ENCODE results near the gene RFX5.

The RFX5 gene

DNA sequence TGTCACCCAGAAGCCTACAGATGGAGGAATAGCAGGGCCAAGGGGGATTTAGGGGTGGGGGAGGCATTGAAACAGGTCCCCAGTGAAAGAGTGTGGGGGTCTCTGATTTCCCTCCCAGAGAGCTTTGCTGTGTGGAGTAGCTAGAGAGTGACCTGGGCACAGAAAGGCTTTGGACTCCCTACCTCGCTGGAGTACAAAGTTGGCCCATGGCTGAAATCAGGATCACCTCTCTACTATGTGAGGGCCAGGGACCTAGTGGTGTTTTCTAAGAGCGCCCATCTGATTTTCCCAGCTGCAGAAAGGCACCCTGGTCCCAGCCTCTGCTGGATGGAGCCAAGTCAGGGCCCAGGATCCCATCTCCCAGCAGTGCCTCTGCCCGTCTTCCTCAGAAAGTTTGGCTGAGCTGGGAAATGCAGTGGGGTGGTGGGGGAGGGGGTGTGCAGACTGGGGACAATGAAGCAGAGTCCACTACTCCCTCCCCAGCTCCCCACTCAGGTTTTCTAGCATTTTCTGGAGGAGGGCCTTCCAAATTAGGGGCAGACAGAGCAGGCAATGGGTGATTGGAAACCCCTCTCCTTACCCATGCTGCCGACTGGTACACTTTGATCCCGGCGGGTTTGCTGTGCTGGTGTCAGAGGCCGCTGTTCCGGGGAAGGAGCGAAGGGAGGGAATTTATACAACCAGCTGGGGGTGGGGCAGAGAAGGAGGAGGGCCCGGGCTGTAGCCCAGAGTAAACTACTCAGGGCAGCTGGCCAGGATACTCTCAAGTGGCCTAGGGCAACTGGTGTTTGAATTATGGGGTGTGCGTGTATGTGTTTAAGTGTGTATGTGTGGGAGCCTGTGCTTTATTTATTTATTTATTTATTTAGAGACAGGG, 25.2 kb upstream of the RFX5 start, which contains the start of gene SELENBP1 (continued):
- TF ChIP-seq, protein P1, sequence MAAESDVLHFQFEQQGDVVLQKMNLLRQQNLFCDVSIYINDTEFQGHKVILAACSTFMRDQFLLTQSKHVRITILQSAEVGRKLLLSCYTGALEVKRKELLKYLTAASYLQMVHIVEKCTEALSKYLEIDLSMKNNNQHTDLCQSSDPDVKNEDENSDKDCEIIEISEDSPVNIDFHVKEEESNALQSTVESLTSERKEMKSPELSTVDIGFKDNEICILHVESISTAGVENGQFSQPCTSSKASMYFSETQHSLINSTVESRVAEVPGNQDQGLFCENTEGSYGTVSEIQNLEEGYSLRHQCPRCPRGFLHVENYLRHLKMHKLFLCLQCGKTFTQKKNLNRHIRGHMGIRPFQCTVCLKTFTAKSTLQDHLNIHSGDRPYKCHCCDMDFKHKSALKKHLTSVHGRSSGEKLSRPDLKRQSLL (tag by site-specific recombination; IDR thresholded peaks at IDR 0.05): no peak
- TF ChIP-seq, protein P2, sequence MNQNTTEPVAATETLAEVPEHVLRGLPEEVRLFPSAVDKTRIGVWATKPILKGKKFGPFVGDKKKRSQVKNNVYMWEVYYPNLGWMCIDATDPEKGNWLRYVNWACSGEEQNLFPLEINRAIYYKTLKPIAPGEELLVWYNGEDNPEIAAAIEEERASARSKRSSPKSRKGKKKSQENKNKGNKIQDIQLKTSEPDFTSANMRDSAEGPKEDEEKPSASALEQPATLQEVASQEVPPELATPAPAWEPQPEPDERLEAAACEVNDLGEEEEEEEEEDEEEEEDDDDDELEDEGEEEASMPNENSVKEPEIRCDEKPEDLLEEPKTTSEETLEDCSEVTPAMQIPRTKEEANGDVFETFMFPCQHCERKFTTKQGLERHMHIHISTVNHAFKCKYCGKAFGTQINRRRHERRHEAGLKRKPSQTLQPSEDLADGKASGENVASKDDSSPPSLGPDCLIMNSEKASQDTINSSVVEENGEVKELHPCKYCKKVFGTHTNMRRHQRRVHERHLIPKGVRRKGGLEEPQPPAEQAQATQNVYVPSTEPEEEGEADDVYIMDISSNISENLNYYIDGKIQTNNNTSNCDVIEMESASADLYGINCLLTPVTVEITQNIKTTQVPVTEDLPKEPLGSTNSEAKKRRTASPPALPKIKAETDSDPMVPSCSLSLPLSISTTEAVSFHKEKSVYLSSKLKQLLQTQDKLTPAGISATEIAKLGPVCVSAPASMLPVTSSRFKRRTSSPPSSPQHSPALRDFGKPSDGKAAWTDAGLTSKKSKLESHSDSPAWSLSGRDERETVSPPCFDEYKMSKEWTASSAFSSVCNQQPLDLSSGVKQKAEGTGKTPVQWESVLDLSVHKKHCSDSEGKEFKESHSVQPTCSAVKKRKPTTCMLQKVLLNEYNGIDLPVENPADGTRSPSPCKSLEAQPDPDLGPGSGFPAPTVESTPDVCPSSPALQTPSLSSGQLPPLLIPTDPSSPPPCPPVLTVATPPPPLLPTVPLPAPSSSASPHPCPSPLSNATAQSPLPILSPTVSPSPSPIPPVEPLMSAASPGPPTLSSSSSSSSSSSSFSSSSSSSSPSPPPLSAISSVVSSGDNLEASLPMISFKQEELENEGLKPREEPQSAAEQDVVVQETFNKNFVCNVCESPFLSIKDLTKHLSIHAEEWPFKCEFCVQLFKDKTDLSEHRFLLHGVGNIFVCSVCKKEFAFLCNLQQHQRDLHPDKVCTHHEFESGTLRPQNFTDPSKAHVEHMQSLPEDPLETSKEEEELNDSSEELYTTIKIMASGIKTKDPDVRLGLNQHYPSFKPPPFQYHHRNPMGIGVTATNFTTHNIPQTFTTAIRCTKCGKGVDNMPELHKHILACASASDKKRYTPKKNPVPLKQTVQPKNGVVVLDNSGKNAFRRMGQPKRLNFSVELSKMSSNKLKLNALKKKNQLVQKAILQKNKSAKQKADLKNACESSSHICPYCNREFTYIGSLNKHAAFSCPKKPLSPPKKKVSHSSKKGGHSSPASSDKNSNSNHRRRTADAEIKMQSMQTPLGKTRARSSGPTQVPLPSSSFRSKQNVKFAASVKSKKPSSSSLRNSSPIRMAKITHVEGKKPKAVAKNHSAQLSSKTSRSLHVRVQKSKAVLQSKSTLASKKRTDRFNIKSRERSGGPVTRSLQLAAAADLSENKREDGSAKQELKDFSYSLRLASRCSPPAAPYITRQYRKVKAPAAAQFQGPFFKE (tag by site-specific recombination; IDR thresholded peaks at IDR 0.05; ENCODE audit: borderline replicate concordance): no peak
- TF ChIP-seq, protein P3, sequence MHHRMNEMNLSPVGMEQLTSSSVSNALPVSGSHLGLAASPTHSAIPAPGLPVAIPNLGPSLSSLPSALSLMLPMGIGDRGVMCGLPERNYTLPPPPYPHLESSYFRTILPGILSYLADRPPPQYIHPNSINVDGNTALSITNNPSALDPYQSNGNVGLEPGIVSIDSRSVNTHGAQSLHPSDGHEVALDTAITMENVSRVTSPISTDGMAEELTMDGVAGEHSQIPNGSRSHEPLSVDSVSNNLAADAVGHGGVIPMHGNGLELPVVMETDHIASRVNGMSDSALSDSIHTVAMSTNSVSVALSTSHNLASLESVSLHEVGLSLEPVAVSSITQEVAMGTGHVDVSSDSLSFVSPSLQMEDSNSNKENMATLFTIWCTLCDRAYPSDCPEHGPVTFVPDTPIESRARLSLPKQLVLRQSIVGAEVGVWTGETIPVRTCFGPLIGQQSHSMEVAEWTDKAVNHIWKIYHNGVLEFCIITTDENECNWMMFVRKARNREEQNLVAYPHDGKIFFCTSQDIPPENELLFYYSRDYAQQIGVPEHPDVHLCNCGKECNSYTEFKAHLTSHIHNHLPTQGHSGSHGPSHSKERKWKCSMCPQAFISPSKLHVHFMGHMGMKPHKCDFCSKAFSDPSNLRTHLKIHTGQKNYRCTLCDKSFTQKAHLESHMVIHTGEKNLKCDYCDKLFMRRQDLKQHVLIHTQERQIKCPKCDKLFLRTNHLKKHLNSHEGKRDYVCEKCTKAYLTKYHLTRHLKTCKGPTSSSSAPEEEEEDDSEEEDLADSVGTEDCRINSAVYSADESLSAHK (tag by site-specific recombination; IDR thresholded peaks at IDR 0.05): no peak
- TF ChIP-seq, protein P4, sequence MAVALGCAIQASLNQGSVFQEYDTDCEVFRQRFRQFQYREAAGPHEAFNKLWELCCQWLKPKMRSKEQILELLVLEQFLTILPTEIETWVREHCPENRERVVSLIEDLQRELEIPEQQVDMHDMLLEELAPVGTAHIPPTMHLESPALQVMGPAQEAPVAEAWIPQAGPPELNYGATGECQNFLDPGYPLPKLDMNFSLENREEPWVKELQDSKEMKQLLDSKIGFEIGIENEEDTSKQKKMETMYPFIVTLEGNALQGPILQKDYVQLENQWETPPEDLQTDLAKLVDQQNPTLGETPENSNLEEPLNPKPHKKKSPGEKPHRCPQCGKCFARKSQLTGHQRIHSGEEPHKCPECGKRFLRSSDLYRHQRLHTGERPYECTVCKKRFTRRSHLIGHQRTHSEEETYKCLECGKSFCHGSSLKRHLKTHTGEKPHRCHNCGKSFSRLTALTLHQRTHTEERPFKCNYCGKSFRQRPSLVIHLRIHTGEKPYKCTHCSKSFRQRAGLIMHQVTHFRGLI (tag by site-specific recombination; IDR thresholded peaks at IDR 0.05): no peak
- TF ChIP-seq, protein P5, sequence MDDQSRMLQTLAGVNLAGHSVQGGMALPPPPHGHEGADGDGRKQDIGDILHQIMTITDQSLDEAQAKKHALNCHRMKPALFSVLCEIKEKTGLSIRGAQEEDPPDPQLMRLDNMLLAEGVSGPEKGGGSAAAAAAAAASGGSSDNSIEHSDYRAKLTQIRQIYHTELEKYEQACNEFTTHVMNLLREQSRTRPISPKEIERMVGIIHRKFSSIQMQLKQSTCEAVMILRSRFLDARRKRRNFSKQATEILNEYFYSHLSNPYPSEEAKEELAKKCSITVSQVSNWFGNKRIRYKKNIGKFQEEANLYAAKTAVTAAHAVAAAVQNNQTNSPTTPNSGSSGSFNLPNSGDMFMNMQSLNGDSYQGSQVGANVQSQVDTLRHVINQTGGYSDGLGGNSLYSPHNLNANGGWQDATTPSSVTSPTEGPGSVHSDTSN (CRISPR knock-in tag; IDR thresholded peaks at IDR 0.05): no peak
- TF ChIP-seq, protein P6, sequence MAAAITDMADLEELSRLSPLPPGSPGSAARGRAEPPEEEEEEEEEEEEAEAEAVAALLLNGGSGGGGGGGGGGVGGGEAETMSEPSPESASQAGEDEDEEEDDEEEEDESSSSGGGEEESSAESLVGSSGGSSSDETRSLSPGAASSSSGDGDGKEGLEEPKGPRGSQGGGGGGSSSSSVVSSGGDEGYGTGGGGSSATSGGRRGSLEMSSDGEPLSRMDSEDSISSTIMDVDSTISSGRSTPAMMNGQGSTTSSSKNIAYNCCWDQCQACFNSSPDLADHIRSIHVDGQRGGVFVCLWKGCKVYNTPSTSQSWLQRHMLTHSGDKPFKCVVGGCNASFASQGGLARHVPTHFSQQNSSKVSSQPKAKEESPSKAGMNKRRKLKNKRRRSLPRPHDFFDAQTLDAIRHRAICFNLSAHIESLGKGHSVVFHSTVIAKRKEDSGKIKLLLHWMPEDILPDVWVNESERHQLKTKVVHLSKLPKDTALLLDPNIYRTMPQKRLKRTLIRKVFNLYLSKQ (tag by site-specific recombination; IDR thresholded peaks at IDR 0.05; ENCODE audit: borderline replicate concordance): no peak
- no peak for TF ChIP-seq ZNF138 (tag by site-specific recombination; IDR thresholded peaks at IDR 0.05; ENCODE audit: borderline replicate concordance)
- 0 out of 2 replicates have a peak, but pooled peaks have one; percentile 5 for TF ChIP-seq ZNF24 (tag by site-specific recombination; IDR thresholded peaks at IDR 0.05)
- no peak for TF ChIP-seq PRDM1 (tag by site-specific recombination; IDR thresholded peaks at IDR 0.05)
- TF ChIP-seq ZNF221 (tag by site-specific recombination; IDR thresholded peaks at IDR 0.05; ENCODE audit: borderline replicate concordance): no peak; the same call in 1 of the 2 replicates
- peak; percentile 88 for TF ChIP-seq ZSCAN30 (tag by site-specific recombination; IDR thresholded peaks at IDR 0.05)
- no peak for TF ChIP-seq ZNF266 (tag by site-specific recombination; IDR thresholded peaks at IDR 0.05; ENCODE audit: low read depth)
- TF ChIP-seq ZNF202 (tag by site-specific recombination; IDR thresholded peaks at IDR 0.05; ENCODE audit: borderline replicate concordance): no peak
- TF ChIP-seq, protein P7, sequence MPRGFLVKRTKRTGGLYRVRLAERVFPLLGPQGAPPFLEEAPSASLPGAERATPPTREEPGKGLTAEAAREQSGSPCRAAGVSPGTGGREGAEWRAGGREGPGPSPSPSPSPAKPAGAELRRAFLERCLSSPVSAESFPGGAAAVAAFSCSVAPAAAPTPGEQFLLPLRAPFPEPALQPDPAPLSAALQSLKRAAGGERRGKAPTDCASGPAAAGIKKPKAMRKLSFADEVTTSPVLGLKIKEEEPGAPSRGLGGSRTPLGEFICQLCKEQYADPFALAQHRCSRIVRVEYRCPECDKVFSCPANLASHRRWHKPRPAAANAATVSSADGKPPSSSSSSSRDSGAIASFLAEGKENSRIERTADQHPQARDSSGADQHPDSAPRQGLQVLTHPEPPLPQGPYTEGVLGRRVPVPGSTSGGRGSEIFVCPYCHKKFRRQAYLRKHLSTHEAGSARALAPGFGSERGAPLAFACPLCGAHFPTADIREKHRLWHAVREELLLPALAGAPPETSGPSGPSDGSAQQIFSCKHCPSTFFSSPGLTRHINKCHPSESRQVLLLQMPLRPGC (tag by site-specific recombination; IDR thresholded peaks at IDR 0.05): no peak
- no peak for TF ChIP-seq ZNF571 (tag by site-specific recombination; IDR thresholded peaks at IDR 0.05)
- no peak for TF ChIP-seq ZNF121 (tag by site-specific recombination; IDR thresholded peaks at IDR 0.05)
- TF ChIP-seq ZNF548 (tag by site-specific recombination; IDR thresholded peaks at IDR 0.05): no peak
- no peak for TF ChIP-seq REPIN1 (tag by site-specific recombination; IDR thresholded peaks at IDR 0.05; ENCODE audit: low read depth)
- TF ChIP-seq ZXDB (tag by site-specific recombination; IDR thresholded peaks at IDR 0.05): peak; percentile 75; the same call in 1 of the 2 replicates
